Parathyroid adenoma (tissue), 2 donors: ENCODE data around the gene LILRB2.

Experiments used
- H2AFZ ChIP-seq: fragments of 300-600 bp; sonication (generic); one replicate; pipeline ENCODE4 v1.7.0; 2017; ENCODE audit warnings: antibody characterized with exemption, mild to moderate bottlenecking
- H3K27ac ChIP-seq: fragments of 300-600 bp; sonication (generic); one replicate; pipeline ENCODE4 v1.7.0; 2017
- H3K27me3 ChIP-seq: fragments of 300-600 bp; sonication (generic); one replicate; pipeline ENCODE4 v1.7.0; 2017; ENCODE audit warnings: low read length; ENCODE audit not compliant: control insufficient read depth, insufficient read depth
- H3K36me3 ChIP-seq: fragments of 300-600 bp; sonication (generic); one replicate; pipeline ENCODE4 v1.7.0; 2017; ENCODE audit warnings: low read length; ENCODE audit not compliant: control insufficient read depth, insufficient read depth
- H3K4me1 ChIP-seq: fragments of 300-600 bp; sonication (generic); one replicate; pipeline ENCODE4 v1.7.0; 2017; ENCODE audit warnings: control low read depth
- H3K4me2 ChIP-seq: fragments of 300-600 bp; sonication (generic); one replicate; pipeline ENCODE4 v1.7.0; 2017; ENCODE audit warnings: low read length
- H3K4me3 ChIP-seq: fragments of 300-600 bp; sonication (generic); one replicate; pipeline ENCODE4 v1.7.0; 2017; ENCODE audit warnings: low read depth, low read length
- H3K79me2 ChIP-seq: fragments of 300-600 bp; sonication (generic); one replicate; pipeline ENCODE4 v1.7.0; 2017; ENCODE audit warnings: control low read depth
- H3K9ac ChIP-seq: fragments of 300-600 bp; sonication (generic); one replicate; pipeline ENCODE4 v1.7.0; 2017; ENCODE audit warnings: mild to moderate bottlenecking
- H3K9me3 ChIP-seq: fragments of 300-600 bp; sonication (generic); one replicate; pipeline ENCODE4 v1.7.0; 2017; ENCODE audit warnings: low read length; ENCODE audit not compliant: control insufficient read depth
- CTCF ChIP-seq: fragments of 300-600 bp; sonication (generic); IDR thresholded peaks from one replicate; pipeline ENCODE4 v1.7.0; 2017; ENCODE audit warnings: antibody characterized with exemption, mild to moderate bottlenecking
- donor health status: primary hyperparathyroidism.

Gene LILRB2

DNA sequence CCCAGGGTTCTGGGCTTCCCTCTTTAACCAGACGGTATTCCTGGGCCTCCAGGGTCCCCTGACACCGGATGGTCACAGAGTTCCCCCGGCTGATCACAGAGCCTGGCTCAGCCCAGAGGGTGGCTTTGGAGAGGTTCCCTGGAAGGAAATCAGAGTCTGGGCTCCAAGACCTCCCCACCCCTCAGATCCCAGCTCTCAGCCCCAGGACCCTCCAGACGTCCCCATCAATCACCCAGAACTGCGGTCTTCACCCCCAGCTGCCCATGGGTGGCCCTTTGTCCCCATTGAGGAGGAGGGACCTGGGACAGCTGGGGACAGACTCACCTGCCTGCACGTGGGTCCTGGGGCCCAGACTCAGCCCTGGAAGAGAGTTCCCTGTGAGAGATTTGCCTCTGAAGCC is 31.1 kb upstream of the LILRB2 start:
- Histone ChIP-seq H3K4me2 (no peak overlapping the region), H3K4me3 (no peak overlapping the region), H3K36me3 (no peaks in the 10 kb centered on the region), H3K9ac (no peak overlapping the region), H3K27me3 (peaks cover 2% of the 10 kb centered on the region), H2AFZ (no peak overlapping the region), H3K9me3 (no peaks in the 10 kb centered on the region), H3K79me2 (no peaks in the 10 kb centered on the region), H3K27ac (no peak overlapping the region), H3K4me1 (no peaks in the 10 kb centered on the region)
- no peak for TF ChIP-seq CTCF

GRCh38 chr19:54311486-54311885 is 30.6 kb upstream of the LILRB2 start:
- Histone ChIP-seq H3K9ac (no peak overlapping the region), H3K4me1 (no peaks in the 10 kb centered on the region), H3K9me3 (no peaks in the 10 kb centered on the region), H3K27ac (no peak overlapping the region), H3K79me2 (no peaks in the 10 kb centered on the region), H3K27me3 (no peaks in the 10 kb centered on the region), H3K4me3 (no peak overlapping the region), H3K4me2 (no peak overlapping the region), H3K36me3 (no peaks in the 10 kb centered on the region), H2AFZ (no peak overlapping the region)
- no peak for TF ChIP-seq CTCF

- Histone ChIP-seq H3K79me2 (no peaks in the 10 kb centered on the region), H3K4me3 (no peak overlapping the region), H3K36me3 (no peaks in the 10 kb centered on the region)
These were observed 29.6 kb upstream of the LILRB2 start for GRCh38 chr19:54310543-54310942.

GRCh38 chr19:54309811-54310210 is 28.9 kb upstream of the LILRB2 start:
- no peak overlapping the region for H3K9ac ChIP-seq
- H3K4me3 ChIP-seq, result no peak overlapping the region
- no peaks in the 10 kb centered on the region for H3K36me3 ChIP-seq
- no peak overlapping the region for H3K4me2 ChIP-seq
- no peaks in the 10 kb centered on the region for H3K27me3 ChIP-seq
- H3K79me2 ChIP-seq, result no peaks in the 10 kb centered on the region
- H3K9me3 ChIP-seq, result no peaks in the 10 kb centered on the region
- no peak overlapping the region for H2AFZ ChIP-seq
- H3K4me1 ChIP-seq, result no peaks in the 10 kb centered on the region
- no peak overlapping the region for H3K27ac ChIP-seq
- TF ChIP-seq CTCF, result no peak

More at GRCh38 chr19:54310543-54310942, 29.6 kb upstream of the LILRB2 start:
- no peaks in the 10 kb centered on the region for H3K27me3 ChIP-seq
- H3K9me3 ChIP-seq, result no peaks in the 10 kb centered on the region
- H3K4me2 ChIP-seq, result no peak overlapping the region
- H3K27ac ChIP-seq, result no peak overlapping the region
- no peak overlapping the region for H3K9ac ChIP-seq
- H3K4me1 ChIP-seq, result no peaks in the 10 kb centered on the region
- H2AFZ ChIP-seq, result no peak overlapping the region
- no peak for TF ChIP-seq CTCF

DNA sequence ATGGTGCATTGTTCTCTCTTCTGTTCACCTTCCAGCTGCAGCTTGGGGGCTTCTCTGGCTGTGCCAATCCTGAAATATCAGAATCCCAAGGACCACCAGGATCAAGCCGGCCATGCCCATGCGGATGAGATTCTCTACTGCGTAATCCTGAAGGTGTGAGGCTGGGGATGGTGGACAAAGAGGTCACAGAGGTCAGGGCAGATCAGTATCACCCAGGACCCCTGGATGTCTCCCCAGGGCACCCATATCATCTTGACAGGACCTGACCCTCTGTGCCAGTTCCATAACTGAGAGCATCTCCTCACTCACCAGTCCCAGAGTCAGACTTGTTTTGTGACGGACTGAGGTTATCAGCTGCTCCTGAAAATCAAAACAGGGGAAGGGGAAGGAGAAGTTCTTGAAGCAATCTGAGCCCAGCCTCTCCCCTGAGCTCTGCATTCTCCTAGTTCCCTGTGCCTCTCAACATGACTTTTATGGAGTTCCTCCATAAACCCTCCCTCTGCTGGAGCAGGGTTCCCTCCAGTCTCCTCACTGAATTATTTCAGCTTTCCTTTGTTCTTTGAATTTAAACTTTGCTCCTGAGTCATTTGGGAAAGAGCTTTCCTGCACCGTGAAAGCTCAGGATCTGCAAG is 26.6 kb upstream of the LILRB2 start:
- no peaks in the 10 kb centered on the region for H3K4me1 ChIP-seq
- H3K79me2 ChIP-seq, result no peaks in the 10 kb centered on the region
- no peak overlapping the region for H3K4me3 ChIP-seq
- H3K27me3 ChIP-seq, result no peaks in the 10 kb centered on the region
- no peaks in the 10 kb centered on the region for H3K9me3 ChIP-seq
- TF ChIP-seq CTCF, result no peak
- H2AFZ ChIP-seq, result no peak overlapping the region
- H3K27ac ChIP-seq, result no peak overlapping the region
- H3K9ac ChIP-seq, result no peak overlapping the region
- H3K4me2 ChIP-seq, result no peak overlapping the region
- no peaks in the 10 kb centered on the region for H3K36me3 ChIP-seq
